Mucosa of stomach (tissue), 1 donor: ENCODE measurements around the gene DUSP23.

Source experiments
- H3K27me3 ChIP-seq: one replicate; pipeline ENCODE4 v1.7.0; 2013; ENCODE audit warnings: mild to moderate bottlenecking, low read length; ENCODE audit not compliant: control insufficient read depth, insufficient read depth
- H3K36me3 ChIP-seq: one replicate; pipeline ENCODE4 v1.7.0; 2013; ENCODE audit warnings: low read length; ENCODE audit not compliant: control insufficient read depth, insufficient read depth
- H3K4me1 ChIP-seq: one replicate; pipeline ENCODE4 v1.7.0; 2013; ENCODE audit warnings: mild to moderate bottlenecking, low read length; ENCODE audit not compliant: control insufficient read depth, insufficient read depth
- H3K4me3 ChIP-seq: one replicate; pipeline ENCODE4 v1.7.0; 2013; ENCODE audit warnings: low read length
- H3K9ac ChIP-seq: one replicate; pipeline ENCODE4 v1.7.0; 2013; ENCODE audit warnings: mild to moderate bottlenecking, low read length, moderate library complexity
- H3K9me3 ChIP-seq: one replicate; pipeline ENCODE4 v1.7.0; 2013; ENCODE audit warnings: mild to moderate bottlenecking, low read length, moderate library complexity; ENCODE audit not compliant: control insufficient read depth
- donor health status: Pancreatic carcinoma.

DUSP23 gene

DNA sequence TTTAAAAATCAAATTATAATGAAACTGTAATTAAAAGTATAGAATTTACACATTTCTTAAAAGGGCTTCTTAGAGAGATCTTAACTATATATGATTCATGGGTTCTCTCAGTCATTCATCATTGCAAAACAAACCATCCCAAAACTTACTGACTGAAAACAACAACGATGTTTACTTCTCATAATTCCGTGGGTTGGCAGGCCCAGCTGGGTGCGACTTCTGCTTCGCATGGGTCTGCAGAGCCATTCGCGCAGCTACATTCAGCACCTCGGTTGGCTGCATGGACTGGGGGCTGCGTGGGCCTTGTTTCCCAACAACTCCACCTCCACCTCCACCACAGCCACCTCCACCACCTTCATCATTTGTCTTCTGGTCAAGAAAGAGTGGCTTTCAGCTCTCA is 50.0 kb downstream of the DUSP23 start:
- H3K9ac ChIP-seq: no peak overlapping the region
- H3K4me1 ChIP-seq: no peaks in the 10 kb centered on the region
- H3K27me3 ChIP-seq: no peaks in the 10 kb centered on the region
- no peak overlapping the region for H3K4me3 ChIP-seq
- no peaks in the 10 kb centered on the region for H3K36me3 ChIP-seq
- H3K9me3 ChIP-seq: no peaks in the 10 kb centered on the region

DNA sequence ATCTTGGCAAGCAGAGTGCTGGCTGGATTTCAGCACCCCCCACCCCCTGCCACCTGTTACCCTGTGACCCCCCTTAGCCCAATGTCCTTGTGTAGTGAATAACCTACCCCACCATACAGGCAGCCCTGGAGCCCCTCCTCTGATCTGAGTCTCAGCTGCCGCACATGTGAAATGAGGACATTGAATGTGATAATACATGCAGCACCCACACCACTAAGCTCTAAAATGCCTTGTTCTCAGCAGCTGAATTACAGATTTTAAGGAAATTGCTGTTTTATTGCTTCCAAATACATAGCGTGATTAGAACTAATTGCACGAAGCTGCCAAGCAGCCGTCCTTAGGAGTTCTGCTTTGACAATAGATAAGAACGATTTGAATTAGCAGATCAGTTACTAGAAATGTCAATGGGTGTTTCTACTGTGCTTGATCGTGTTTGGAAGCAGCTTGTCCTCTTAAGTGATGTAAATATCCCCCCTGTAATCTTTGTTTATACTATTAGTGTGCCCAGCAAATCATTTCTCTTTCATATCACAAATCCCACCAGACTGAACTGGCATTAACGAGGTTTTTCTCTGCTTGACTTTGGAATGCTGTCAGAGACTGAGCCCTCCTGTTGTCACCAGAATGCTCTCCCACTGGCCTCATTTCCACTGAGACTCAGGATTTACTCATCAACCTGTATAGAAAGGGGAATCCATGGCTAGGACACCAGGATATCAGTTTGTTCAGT is 50.8 kb downstream of the DUSP23 start:
- Histone ChIP-seq H3K36me3 (no peaks in the 10 kb centered on the region), H3K4me1 (no peaks in the 10 kb centered on the region), H3K9me3 (no peaks in the 10 kb centered on the region), H3K4me3 (no peak overlapping the region), H3K27me3 (no peaks in the 10 kb centered on the region), H3K9ac (no peak overlapping the region)
